Stimulated activated CD8-positive, alpha-beta memory T cell treated with anti-CD3 and anti-CD28 coated beads, Interleukin-12 subunit alpha, Interleukin-12 subunit beta, amount 100 ng/mL, for 4 hours (primary cell): Measurements from ENCODE around the gene PMPCA.
"Not testable (repeated sequence)": the region's sequence is repeated elsewhere in the genome, so short reads cannot be mapped to it uniquely, and the experiment has no call there.

Experiments used
- DNase-seq: peaks from one replicate; pipeline ENCODE4 v3.0.0-alpha.2; 2020; ENCODE audit warnings: low read depth

PMPCA gene

GRCh38 chr9:136412962-136413361 is 2.5 kb downstream of the PMPCA start:
- no peak for DNase-seq

GRCh38 chr9:136416427-136416826 is 6.0 kb downstream of the PMPCA start:
- DNase-seq, result no peak

- no peak for DNase-seq
Observed at GRCh38 chr9:136416914-136417313, 6.5 kb downstream of the PMPCA start.

- no peak for DNase-seq
Observed at GRCh38 chr9:136418182-136419091, 8.0 kb downstream of the PMPCA start.

GRCh38 chr9:136419092-136419420 is 8.6 kb downstream of the PMPCA start:
- no peak for DNase-seq

- DNase-seq, result no peak
Observed at GRCh38 chr9:136421791-136422190, 11.3 kb downstream of the PMPCA start.

- DNase-seq, result no peak
Observed at GRCh38 chr9:136422876-136423275, 12.4 kb downstream of the PMPCA start.

GRCh38 chr9:136423432-136424146 is 13.1 kb downstream of the PMPCA start:
- DNase-seq, result no peak

GRCh38 chr9:136424750-136425362 is 14.4 kb downstream of the PMPCA start:
- DNase-seq, result no peak

- DNase-seq, result not testable (repeated sequence)
Observed at GRCh38 chr9:136425367-136425766, 14.9 kb downstream of the PMPCA start.

GRCh38 chr9:136426787-136427186 is 16.3 kb downstream of the PMPCA start:
- DNase-seq, result no peak

- no peak for DNase-seq
Observed at GRCh38 chr9:136429075-136429628, 18.7 kb downstream of the PMPCA start.

GRCh38 chr9:136429683-136430491 is 19.4 kb downstream of the PMPCA start:
- no peak for DNase-seq

GRCh38 chr9:136430588-136431234 is 20.3 kb downstream of the PMPCA start:
- DNase-seq, result no peak

- no peak for DNase-seq
Observed at GRCh38 chr9:136431782-136432350, 21.4 kb downstream of the PMPCA start.

GRCh38 chr9:136432591-136432990 is 22.1 kb downstream of the PMPCA start:
- no peak for DNase-seq

GRCh38 chr9:136433043-136433715 is 22.7 kb downstream of the PMPCA start:
- DNase-seq, result no peak

- DNase-seq, result no peak
Observed at GRCh38 chr9:136433849-136434579, 23.6 kb downstream of the PMPCA start.

GRCh38 chr9:136434580-136435169 is 24.2 kb downstream of the PMPCA start:
- DNase-seq, result no peak
